Measurements from ENCODE around the gene P3H4. TPM values are rescaled to one million over a fixed set of nuclear protein-coding genes. Genes with fewer than 3 reads are reported as not detected.

The P3H4 gene
- total and polyA plus RNA-seq, 7 experiments from 2014 or later: 3.5 to 7.0 (median 5.3) TPM

DNA sequence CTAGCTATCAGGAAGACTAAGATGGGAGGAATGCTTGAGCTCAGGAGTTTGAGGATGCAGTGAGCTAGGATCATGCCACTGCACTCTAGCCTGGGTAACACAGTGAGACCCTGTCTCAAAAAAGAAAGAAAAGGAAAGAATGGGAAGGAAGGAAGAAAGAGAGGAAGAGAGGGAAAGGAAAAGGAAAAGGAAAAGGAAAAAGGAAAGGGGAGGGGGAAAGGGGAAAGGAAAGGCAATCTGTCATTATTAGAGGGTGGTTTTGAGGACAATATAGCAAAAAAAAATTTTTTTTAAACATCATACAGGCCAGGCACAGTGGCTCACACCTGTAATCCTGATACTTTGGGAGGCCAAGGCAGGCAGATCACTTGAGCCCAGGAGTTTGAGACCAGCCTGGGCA lies 45.6 kb downstream of the P3H4 start:
- intact Hi-C loops (cut with micrococcal nuclease): no loop called here
- CTCF ChIA-PET: no interaction called here
- Histone ChIP-seq H3K27ac (ENCODE audit: low read depth, low read length) (no peak overlapping the region), H3K9me3 (ENCODE audit: control insufficient read depth in 2 of 3, low read length in 3 of 3) (no peaks in the 10 kb centered on the region), H3K27me3 (ENCODE audit: control insufficient read depth in 2 of 2, insufficient read depth in 2 of 2, low read length in 2 of 2) (no peaks in the 10 kb centered on the region), H3K36me3 (ENCODE audit: control insufficient read depth in 2 of 3, insufficient read depth in 3 of 3, low read length in 3 of 3) (no peaks in the 10 kb centered on the region), H3K4me1 (ENCODE audit: control insufficient read depth in 2 of 2, insufficient read depth in 2 of 2, low read length in 2 of 2) (no peaks in the 10 kb centered on the region), H3K4me3 (ENCODE audit: low read length) (no peak overlapping the region)
- Mint-ChIP-seq H3K27ac (peak overlapping the region in 1 of 9 donors; percentile 23), H3K36me3 (no peaks in the 10 kb centered on the region), H3K9me3 (no peaks in the 10 kb centered on the region), H3K4me1 (no peaks in the 10 kb centered on the region), H3K27me3 (peaks cover 0 to 2% (median 0%) of the 10 kb centered on the region in 5 donors), H3K4me3 (no peak overlapping the region)
- no peak for ATAC-seq
- DNase-seq: no peak
- POLR2A ChIA-PET: no interaction called here

DNA sequence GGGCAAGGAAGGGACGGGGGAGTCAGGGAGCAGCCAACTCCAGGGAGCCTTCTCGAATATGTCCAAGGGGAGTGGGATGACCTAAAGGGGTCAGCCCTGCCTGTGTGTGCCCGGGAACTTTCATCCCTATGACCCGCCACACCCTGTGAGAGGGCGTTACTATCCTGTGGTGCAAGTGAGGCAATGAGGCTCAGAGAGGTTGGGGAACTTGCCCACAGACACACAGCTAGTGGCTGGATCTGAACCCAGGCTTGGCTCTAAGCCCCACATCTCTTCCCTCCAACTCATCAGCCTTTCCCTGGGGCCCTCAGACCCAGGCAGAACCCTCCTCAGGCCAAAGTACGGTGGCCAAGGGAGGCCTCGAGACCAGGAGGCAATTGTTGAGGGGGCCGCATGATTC lies 48.4 kb downstream of the P3H4 start:
- no peak overlapping the region for H3K27ac Mint-ChIP-seq
- Histone ChIP-seq H3K9me3 (ENCODE audit: control insufficient read depth in 2 of 3, low read length in 3 of 3) (no peaks in the 10 kb centered on the region), H3K4me1 (ENCODE audit: control insufficient read depth in 2 of 2, insufficient read depth in 2 of 2, low read length in 2 of 2) (no peaks in the 10 kb centered on the region), H3K36me3 (ENCODE audit: control insufficient read depth in 2 of 3, insufficient read depth in 3 of 3, low read length in 3 of 3) (no peaks in the 10 kb centered on the region), H3K27ac (ENCODE audit: low read depth, low read length) (no peak overlapping the region), H3K4me3 (ENCODE audit: low read length) (no peak overlapping the region), H3K27me3 (ENCODE audit: control insufficient read depth in 2 of 2, insufficient read depth in 2 of 2, low read length in 2 of 2) (no peaks in the 10 kb centered on the region)
- ATAC-seq (no peak), DNase-seq (no peak)
- ChIA-PET POLR2A (no interaction called here), CTCF (no interaction called here)
- H3K36me3 Mint-ChIP-seq: no peaks in the 10 kb centered on the region
- no peaks in the 10 kb centered on the region for H3K9me3 Mint-ChIP-seq
- intact Hi-C loops (cut with micrococcal nuclease): no loop called here
- peaks cover 0 to 2% (median 0%) of the 10 kb centered on the region in 5 donors for H3K27me3 Mint-ChIP-seq
- H3K4me3 Mint-ChIP-seq: no peak overlapping the region
- no peaks in the 10 kb centered on the region for H3K4me1 Mint-ChIP-seq

DNA sequence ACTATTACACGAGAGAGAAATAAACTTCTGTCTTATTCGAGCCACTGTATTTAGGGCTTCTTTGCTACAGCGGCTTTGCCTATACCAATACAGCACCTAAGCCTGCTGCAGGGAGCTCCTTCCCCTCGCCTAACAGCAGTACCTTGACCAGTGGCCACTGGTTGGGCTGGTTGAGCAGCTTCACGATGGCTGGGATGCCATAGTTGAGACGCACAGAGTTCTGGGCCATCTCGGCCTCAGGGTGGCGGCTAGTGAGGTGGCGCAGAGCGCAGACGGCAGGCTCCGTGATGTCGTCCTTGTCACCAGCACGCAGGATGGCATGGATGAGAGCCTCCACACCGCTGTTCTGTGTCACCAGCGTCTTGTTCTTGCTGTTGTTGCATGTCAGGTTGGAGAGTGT lies 48.9 kb downstream of the P3H4 start:
- Histone ChIP-seq H3K27ac (ENCODE audit: low read depth, low read length) (no peak overlapping the region), H3K36me3 (ENCODE audit: control insufficient read depth in 2 of 3, insufficient read depth in 3 of 3, low read length in 3 of 3) (no peaks in the 10 kb centered on the region), H3K4me1 (ENCODE audit: control insufficient read depth in 2 of 2, insufficient read depth in 2 of 2, low read length in 2 of 2) (no peaks in the 10 kb centered on the region), H3K27me3 (ENCODE audit: control insufficient read depth in 2 of 2, insufficient read depth in 2 of 2, low read length in 2 of 2) (no peaks in the 10 kb centered on the region), H3K9me3 (ENCODE audit: control insufficient read depth in 2 of 3, low read length in 3 of 3) (no peaks in the 10 kb centered on the region), H3K4me3 (ENCODE audit: low read length) (no peak overlapping the region)
- Mint-ChIP-seq H3K36me3 (no peaks in the 10 kb centered on the region), H3K4me1 (no peaks in the 10 kb centered on the region), H3K9me3 (no peaks in the 10 kb centered on the region), H3K27ac (no peak overlapping the region), H3K27me3 (peaks cover 0 to 2% (median 0%) of the 10 kb centered on the region in 5 donors), H3K4me3 (no peak overlapping the region)
- POLR2A ChIA-PET: no interaction called here
- ATAC-seq: no peak
- intact Hi-C loops (cut with micrococcal nuclease): no loop called here
- no peak for DNase-seq
- CTCF ChIA-PET: no interaction called here

DNA sequence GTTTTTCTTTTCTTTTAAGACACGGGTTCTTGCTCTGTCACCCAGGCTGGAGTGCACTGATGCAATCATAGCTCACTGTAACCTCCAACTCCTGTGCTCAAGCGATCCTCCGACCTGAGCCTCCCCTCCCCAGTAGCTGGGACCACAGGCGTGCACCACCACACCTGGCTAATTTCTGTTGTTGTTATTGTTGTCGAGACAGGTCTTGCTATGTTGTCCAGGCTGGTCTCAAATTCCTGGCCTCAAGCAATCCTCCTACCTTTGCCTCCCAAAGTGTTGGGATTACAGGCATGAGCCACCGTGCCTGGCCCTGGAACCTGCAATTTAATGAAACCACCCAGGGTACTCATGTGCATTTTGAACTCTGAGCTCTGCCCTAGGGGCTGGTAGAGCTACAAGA lies 49.4 kb downstream of the P3H4 start:
- Histone ChIP-seq H3K27ac (ENCODE audit: low read depth, low read length) (no peak overlapping the region), H3K36me3 (ENCODE audit: control insufficient read depth in 2 of 3, insufficient read depth in 3 of 3, low read length in 3 of 3) (no peaks in the 10 kb centered on the region), H3K27me3 (ENCODE audit: control insufficient read depth in 2 of 2, insufficient read depth in 2 of 2, low read length in 2 of 2) (no peaks in the 10 kb centered on the region), H3K9me3 (ENCODE audit: control insufficient read depth in 2 of 3, low read length in 3 of 3) (no peaks in the 10 kb centered on the region), H3K4me1 (ENCODE audit: control insufficient read depth in 2 of 2, insufficient read depth in 2 of 2, low read length in 2 of 2) (no peaks in the 10 kb centered on the region), H3K4me3 (ENCODE audit: low read length) (no peak overlapping the region)
- Mint-ChIP-seq H3K27me3 (peaks cover 0 to 2% (median 0%) of the 10 kb centered on the region in 5 donors), H3K9me3 (no peaks in the 10 kb centered on the region), H3K4me3 (no peak overlapping the region), H3K27ac (no peak overlapping the region), H3K4me1 (no peaks in the 10 kb centered on the region), H3K36me3 (no peaks in the 10 kb centered on the region)
- no peak for ATAC-seq
- DNase-seq: no peak
- ChIA-PET POLR2A (no interaction called here), CTCF (no interaction called here)
- intact Hi-C loops (cut with micrococcal nuclease): no loop called here

DNA sequence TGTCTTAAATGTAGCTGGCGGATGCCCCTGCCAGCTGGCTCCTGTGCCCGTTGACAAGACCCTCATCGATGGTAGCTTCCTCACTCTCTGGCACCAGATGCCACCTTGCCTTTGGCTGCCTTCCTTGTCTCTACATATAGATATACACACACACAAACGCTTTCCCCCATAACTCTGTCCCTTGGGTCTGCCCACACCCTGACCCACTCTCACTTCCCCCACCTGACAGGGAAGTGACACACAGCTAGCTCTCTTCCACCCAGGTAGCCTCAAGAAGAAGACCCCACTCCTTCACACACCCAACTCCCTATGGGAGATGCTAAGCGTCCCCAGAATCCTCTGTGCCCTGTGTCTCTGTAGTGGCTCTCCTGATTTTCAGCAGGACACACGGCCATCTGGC lies 50.9 kb downstream of the P3H4 start:
- Mint-ChIP-seq H3K4me1 (no peaks in the 10 kb centered on the region), H3K27ac (peak overlapping the region in 1 of 9 donors; percentile 36), H3K9me3 (no peaks in the 10 kb centered on the region), H3K36me3 (no peaks in the 10 kb centered on the region), H3K4me3 (no peak overlapping the region), H3K27me3 (peaks cover 0 to 2% (median 0%) of the 10 kb centered on the region in 5 donors)
- ATAC-seq: no peak
- intact Hi-C loops (cut with micrococcal nuclease): no loop called here
- H3K9me3 ChIP-seq (ENCODE audit: control insufficient read depth in 2 of 3, low read length in 3 of 3): no peaks in the 10 kb centered on the region
- POLR2A ChIA-PET: no interaction called here
- DNase-seq: no peak
- no peak overlapping the region for H3K4me3 ChIP-seq (ENCODE audit: low read length)
- CTCF ChIA-PET: no interaction called here
- no peaks in the 10 kb centered on the region for H3K4me1 ChIP-seq (ENCODE audit: control insufficient read depth in 2 of 2, insufficient read depth in 2 of 2, low read length in 2 of 2)
- H3K27ac ChIP-seq (ENCODE audit: low read depth, low read length): no peak overlapping the region
- H3K27me3 ChIP-seq (ENCODE audit: control insufficient read depth in 2 of 2, insufficient read depth in 2 of 2, low read length in 2 of 2): no peaks in the 10 kb centered on the region
- H3K36me3 ChIP-seq (ENCODE audit: control insufficient read depth in 2 of 3, insufficient read depth in 3 of 3, low read length in 3 of 3): no peaks in the 10 kb centered on the region

DNA sequence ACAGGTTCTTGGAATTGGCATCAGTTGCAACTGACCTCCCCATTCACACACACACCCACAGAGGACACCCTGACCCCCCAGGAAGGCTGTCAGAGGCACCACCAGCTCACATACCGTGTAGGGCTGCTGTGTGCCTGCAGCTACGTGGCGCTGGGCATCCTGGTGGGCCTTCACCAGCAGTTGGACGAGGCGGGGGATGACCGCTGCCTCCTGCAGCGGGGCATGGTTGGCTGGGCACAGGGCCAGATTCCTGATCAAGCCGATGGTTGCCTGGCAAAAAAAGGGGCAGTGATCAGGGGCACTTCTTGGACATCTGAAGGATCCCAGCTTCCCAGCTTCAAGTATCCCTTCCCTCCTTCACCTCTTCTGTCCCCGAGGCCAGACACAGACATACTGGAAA lies 53.1 kb downstream of the P3H4 start:
- H3K4me1 Mint-ChIP-seq: no peaks in the 10 kb centered on the region
- ATAC-seq (no peak), DNase-seq (no peak)
- H3K27ac ChIP-seq (ENCODE audit: low read depth, low read length): no peak overlapping the region
- no peak overlapping the region for H3K27ac Mint-ChIP-seq
- ChIA-PET CTCF (no interaction called here), POLR2A (no interaction called here)
- no peaks in the 10 kb centered on the region for H3K36me3 Mint-ChIP-seq
- peaks cover 0 to 2% (median 0%) of the 10 kb centered on the region in 5 donors for H3K27me3 Mint-ChIP-seq
- H3K9me3 ChIP-seq (ENCODE audit: control insufficient read depth in 2 of 3, low read length in 3 of 3): no peaks in the 10 kb centered on the region
- H3K4me3 Mint-ChIP-seq: no peak overlapping the region
- no peaks in the 10 kb centered on the region for H3K9me3 Mint-ChIP-seq
- no peaks in the 10 kb centered on the region for H3K4me1 ChIP-seq (ENCODE audit: control insufficient read depth in 2 of 2, insufficient read depth in 2 of 2, low read length in 2 of 2)
- intact Hi-C loops (cut with micrococcal nuclease): no loop called here
- H3K4me3 ChIP-seq (ENCODE audit: low read length): no peak overlapping the region
- H3K36me3 ChIP-seq (ENCODE audit: control insufficient read depth in 2 of 3, insufficient read depth in 3 of 3, low read length in 3 of 3): no peaks in the 10 kb centered on the region
- H3K27me3 ChIP-seq (ENCODE audit: control insufficient read depth in 2 of 2, insufficient read depth in 2 of 2, low read length in 2 of 2): no peaks in the 10 kb centered on the region

DNA sequence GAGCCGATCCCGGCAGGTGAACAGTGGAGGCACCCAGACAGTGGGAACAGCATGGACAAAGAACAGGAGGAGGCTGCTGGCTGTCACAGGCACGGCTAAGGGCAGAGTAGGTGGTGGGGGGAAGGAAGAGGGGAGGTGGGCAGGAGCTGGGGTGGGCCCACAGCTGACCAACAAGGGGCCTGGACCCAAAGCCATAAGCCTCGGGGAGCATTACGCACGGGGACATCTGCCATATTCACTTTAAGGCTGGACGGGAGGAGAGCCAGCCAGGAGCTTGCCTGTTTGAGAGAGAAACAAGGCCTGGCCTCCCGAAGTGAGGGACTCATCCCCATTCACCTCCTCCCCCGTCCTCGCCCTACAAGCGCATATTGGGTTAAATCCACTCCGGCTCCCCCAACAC lies 57.7 kb downstream of the P3H4 start:
- intact Hi-C loops (cut with micrococcal nuclease): no loop called here
- Histone ChIP-seq H3K36me3 (ENCODE audit: control insufficient read depth in 2 of 3, insufficient read depth in 3 of 3, low read length in 3 of 3) (no peaks in the 10 kb centered on the region), H3K4me3 (ENCODE audit: low read length) (no peak overlapping the region), H3K27me3 (ENCODE audit: control insufficient read depth in 2 of 2, insufficient read depth in 2 of 2, low read length in 2 of 2) (no peaks in the 10 kb centered on the region), H3K27ac (ENCODE audit: low read depth, low read length) (no peak overlapping the region), H3K4me1 (ENCODE audit: control insufficient read depth in 2 of 2, insufficient read depth in 2 of 2, low read length in 2 of 2) (no peaks in the 10 kb centered on the region), H3K9me3 (ENCODE audit: control insufficient read depth in 2 of 3, low read length in 3 of 3) (no peaks in the 10 kb centered on the region)
- no peak for DNase-seq
- H3K36me3 Mint-ChIP-seq: no peaks in the 10 kb centered on the region
- no peaks in the 10 kb centered on the region for H3K4me1 Mint-ChIP-seq
- no peaks in the 10 kb centered on the region for H3K9me3 Mint-ChIP-seq
- H3K27ac Mint-ChIP-seq: no peak overlapping the region
- POLR2A ChIA-PET: no interaction called here
- no peaks in the 10 kb centered on the region for H3K27me3 Mint-ChIP-seq
- CTCF ChIA-PET: no interaction called here
- ATAC-seq: no peak
- no peak overlapping the region for H3K4me3 Mint-ChIP-seq

Data from naive thymus-derived CD4-positive, alpha-beta T cell (primary cell).